ENCODE data around the gene HNRNPUL1.
"Not testable (repeated sequence)": the region's sequence is repeated elsewhere in the genome, so short reads cannot be mapped to it uniquely, and the experiment has no call there.

HNRNPUL1 gene

DNA sequence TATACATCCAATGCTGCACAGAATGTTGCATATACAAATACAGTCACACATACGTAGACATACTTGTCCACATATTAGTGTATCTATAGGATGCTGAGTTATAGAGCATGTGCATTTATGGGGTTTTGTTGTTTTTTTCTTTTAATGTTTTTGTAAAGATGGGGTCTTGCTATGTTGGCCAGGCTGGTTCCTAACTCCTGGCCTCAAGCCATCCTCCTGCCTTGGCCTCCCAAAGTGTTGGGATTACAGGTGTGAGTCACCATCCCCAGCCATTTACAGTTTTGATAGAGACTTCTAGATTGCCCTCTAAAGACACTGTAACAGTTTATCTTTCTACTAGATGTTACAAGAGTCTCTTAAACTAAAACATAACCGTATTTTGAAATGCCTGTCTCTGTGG lies 14.3 kb downstream of the HNRNPUL1 start:
- no peak for DNase-seq

- DNase-seq: no peak
Observed at GRCh38 chr19:41288673-41289530, 24.7 kb downstream of the HNRNPUL1 start.

DNA sequence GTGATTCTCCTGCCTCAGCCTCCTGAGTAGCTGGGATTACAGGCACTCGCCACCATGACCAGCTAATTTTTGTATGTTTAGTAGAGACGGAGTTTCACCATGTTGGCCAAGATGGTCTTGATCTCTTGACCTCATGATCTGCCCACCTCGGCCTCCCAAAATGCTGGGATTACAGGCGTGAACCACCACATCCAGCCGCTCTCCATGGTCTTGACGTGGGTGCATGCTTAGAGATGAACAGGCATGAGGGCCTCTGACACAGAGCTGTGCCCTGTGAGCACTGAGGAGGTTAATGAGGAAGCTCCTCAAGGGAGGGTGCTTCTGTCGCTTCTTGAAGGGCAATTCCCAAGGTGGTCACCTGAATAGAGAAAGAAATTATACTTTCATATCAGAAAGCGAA lies 25.6 kb downstream of the HNRNPUL1 start:
- not testable (repeated sequence) for DNase-seq

DNA sequence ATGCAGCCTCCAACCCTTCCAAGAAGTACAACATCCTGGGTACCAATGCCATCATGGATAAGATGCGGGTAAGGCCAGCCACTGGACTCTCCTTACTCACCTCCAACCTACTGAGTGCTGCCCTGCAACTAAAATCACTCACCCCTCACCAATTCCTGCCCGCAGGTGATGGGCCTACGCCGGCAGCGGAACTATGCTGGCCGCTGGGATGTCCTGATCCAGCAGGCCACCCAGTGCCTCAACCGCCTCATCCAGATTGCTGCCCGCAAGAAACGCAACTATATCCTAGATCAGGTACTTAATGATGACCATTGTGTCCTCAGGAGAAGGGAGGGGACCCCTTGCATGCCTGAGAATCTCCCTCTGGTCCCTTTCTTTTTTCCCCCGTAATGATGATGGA lies 30.2 kb downstream of the HNRNPUL1 start:
- DNase-seq: no peak

DNA sequence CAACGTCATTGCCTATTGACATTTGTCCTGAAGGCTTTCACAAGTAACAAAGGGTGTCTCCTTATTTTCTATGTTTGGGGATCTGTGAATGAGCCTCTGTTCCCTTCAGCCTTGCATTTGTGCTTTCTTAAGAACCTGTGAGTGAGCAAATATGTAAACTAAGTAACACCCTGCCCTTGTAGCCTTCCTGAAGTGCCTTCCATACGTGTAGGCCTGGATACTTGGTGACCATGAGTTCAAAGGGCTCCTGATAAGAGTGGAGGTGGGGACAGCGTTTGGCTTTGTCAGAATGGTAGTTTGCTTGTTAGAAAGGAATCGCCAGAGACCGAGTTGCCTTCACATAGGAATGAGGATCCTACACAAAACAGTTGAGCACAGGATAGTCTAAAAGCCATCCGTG lies 31.3 kb downstream of the HNRNPUL1 start:
- no peak for DNase-seq

GRCh38 chr19:41296433-41296871 lies 32.3 kb downstream of the HNRNPUL1 start:
- DNase-seq: no peak

DNA sequence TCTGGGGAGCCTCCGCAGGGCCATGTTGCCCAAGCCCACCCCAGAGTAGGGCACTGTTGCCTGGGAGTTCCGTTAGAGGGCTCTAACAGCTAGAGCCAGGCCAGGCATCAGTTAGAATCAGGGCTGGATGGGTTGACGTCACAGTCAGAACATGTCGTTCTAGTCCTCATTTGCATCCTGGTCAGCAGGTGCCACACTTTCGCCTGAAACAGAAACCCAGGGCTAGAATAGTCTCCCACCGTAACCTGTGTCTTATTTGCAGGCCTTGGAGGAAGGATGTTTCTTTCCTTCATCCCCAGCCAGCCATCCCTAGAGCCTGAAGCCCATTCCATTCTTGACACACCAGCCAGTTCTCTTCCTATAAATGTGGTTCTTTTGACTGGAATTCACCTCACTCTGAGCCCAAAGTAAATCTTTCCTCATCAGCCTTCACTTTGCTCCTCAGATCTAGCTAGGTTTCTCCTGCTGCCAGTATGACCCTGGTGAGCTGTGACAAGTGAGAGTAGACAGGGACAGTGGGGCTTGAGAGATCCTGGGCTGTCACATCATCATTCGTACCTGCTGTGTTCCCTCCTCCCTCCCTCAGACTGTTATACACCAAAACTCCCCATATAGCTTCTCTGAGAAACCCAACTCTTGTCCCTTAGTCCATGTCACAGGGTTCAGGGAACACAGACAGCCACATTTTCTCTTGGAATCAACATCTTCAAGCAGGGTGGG lies 33.6 kb downstream of the HNRNPUL1 start:
- DNase-seq: no peak

GRCh38 chr19:41298348-41298964 lies 34.3 kb downstream of the HNRNPUL1 start:
- no peak for DNase-seq

GRCh38 chr19:41299046-41299754 lies 35.0 kb downstream of the HNRNPUL1 start:
- no peak for DNase-seq

GRCh38 chr19:41299755-41300089 lies 35.5 kb downstream of the HNRNPUL1 start:
- no peak for DNase-seq

GRCh38 chr19:41300555-41300954 lies 36.4 kb downstream of the HNRNPUL1 start:
- no peak for DNase-seq

- DNase-seq: peak; percentile 59 to 61
Observed at GRCh38 chr19:41302624-41303351, 38.6 kb downstream of the HNRNPUL1 start.

DNA sequence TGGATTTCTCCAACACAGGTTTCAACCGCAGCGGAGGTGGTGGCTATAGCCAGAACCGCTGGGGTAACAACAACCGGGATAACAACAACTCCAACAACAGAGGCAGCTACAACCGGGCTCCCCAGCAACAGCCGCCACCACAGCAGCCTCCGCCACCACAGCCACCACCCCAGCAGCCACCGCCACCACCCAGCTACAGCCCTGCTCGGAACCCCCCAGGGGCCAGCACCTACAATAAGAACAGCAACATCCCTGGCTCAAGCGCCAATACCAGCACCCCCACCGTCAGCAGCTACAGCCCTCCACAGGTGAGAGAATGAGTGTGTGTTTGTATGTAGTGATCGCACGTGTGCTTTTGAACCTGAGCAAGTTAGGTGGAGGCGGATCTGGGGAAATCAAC lies 39.8 kb downstream of the HNRNPUL1 start:
- no peak for DNase-seq

DNA sequence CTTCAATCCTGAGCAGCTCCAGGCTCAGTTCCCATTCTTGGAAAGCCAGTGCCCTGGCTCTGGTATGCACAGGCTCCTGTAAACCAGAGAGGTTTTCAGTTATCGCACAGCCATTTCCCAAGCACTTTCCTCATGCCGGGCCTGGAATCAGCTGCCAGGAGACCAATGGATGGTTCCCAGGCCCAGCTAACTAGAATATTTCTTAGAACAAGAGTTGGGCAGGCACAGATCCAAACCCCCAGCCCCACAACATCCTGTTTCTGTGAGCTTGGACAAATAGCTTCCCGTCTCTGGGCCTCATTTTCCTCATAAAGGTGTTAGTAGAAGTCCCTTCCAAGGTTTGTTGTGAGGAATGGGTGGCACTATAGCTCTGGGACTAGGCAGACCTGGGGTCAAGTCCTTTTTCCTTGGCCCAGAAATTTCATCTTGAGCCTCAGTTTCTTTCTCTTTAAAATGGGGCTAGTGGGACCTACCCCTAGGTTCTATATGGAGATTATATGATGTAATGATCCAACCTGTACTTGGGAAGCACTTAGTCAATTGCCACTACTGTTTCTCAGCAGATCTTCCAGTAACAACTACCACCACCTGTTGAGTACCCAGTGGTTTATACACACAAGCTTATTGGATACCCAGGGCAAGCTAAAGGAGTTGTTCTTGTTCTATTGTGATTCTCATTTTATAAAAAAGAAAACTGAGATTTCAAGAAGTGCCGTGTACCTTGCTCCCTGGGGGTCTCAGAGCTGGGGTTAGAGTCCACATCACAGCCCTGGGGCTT lies 40.7 kb downstream of the HNRNPUL1 start:
- no peak for DNase-seq

DNA sequence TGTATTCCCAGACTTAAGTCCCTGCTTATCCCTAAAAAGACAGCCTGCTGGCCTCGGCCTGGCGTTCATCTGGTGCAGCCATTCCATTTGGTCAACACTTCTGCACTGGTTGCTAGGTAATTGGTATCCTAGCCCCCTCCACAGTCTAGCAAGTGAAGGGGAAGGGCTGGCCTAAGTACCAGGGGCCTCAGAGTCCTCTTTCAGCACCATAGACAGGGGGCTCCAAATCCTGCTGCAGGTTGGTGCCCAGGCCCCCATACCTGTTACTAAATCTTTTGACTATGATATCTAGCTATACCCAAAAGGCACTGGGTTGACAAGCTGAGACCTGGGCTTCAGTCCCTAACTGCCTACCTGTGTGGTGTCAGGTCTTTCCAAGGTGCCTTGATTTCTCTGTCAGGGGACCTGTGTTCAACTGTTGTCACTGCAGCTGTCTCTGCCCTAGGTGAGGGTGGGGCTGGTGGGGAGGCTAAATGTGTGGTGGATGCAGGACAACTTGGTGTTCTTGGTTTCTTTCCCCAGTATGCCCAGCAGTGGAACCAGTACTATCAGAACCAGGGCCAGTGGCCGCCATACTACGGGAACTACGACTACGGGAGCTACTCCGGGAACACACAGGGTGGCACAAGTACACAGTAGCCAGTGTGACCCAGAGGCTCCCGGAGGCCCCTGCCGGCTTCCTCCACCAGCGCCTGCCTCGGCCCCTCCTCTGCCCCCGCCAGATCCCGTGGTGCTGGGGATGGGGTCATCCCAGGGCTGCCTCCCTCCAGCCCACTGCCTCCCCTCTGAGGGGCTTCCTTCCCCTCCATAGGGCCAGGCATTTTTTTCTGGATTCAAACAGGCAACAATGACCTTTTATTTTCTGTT lies 42.0 kb downstream of the HNRNPUL1 start:
- no peak for DNase-seq

GRCh38 chr19:41307090-41307875 lies 43.1 kb downstream of the HNRNPUL1 start:
- DNase-seq: no peak

DNA sequence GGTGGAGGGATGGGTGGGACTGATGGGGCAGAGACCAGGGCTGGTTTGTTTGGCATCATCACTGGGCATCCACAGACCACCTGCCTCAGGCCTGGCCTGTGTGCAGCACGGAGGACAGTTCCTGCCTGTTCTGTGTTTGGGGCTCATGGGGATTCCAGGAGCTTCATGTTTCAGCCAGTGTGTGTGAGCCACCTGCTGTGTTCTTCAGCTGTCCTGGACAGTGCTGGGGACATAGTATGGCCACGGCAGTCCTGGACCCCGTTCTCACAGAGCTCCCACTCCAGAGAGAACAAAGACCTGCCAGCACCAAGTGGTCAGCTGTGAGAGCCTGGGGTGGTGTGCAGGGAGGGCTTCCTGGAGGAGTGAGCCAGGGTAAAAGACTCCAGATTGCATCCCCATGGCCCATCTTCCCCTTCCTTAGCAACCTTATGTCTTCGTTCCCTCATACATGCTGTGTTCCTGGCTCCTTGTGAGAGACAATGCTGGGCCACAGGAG lies 43.8 kb downstream of the HNRNPUL1 start:
- no peak for DNase-seq

- DNase-seq: peak; percentile 85 to 93
Observed at GRCh38 chr19:41308450-41309179, 44.4 kb downstream of the HNRNPUL1 start.
